ENCODE measurements around the gene SEPTIN1. TPM values are rescaled to one million over a fixed set of nuclear protein-coding genes. Genes with fewer than 3 reads are reported as not detected.
"Not testable (repeated sequence)": the region's sequence is repeated elsewhere in the genome, so short reads cannot be mapped to it uniquely, and the experiment has no call there.

SEPTIN1 gene
- total RNA-seq, 1 experiment from 2014 or later: 1.4 TPM

DNA sequence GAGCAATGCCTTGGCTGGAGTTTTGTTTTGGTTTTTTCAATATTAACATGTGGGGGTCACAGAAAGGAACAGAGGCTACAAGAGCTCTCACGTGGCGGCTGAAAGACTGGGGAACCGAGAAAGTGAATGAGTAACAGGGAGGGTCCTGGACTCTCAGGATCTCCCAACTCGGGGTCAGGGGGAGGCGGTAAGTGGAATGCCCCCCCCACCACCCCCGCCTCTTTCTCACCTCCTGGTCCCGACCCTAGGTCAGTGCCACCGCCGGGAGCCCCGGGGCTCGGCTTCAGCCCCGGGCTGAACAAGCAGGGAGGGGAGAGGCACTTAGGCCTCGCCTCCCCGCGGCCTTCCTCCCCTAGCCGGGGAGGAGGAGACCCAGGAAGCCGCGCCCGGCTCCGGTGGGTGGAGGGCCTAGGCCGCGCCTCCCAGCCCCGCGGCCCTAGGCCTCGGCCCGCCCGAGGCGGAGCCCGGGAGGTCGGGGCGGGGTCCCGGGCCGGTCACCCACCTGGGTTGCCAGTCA is 47.8 kb downstream of the SEPTIN1 start:
- H3K14ac ChIP-seq (ENCODE audit: insufficient read depth, low read length); H3K18ac ChIP-seq (ENCODE audit: insufficient read length, low read depth, low read length); H4K5ac ChIP-seq (ENCODE audit: insufficient read length, low read depth, low read length); H2BK5ac ChIP-seq (ENCODE audit: insufficient read length, low read length); H3K9me3 Mint-ChIP-seq; H2AK5ac ChIP-seq (ENCODE audit: insufficient read length, low read length); H2BK20ac ChIP-seq (ENCODE audit: low read depth, low read length, poor library complexity, severe bottlenecking); H3K4ac ChIP-seq (ENCODE audit: low read depth, low read length); H3K4me1 Mint-ChIP-seq; H3K27me3 ChIP-seq (ENCODE audit: insufficient read depth, low read length); H3T11ph ChIP-seq (ENCODE audit: low read length); H2BK15ac ChIP-seq (ENCODE audit: low read depth, low read length); H3K79me1 ChIP-seq (ENCODE audit: insufficient read depth, low read depth, low read length, poor library complexity, severe bottlenecking); H4K91ac ChIP-seq (ENCODE audit: insufficient read length, low read depth, low read length); H3K23ac ChIP-seq (ENCODE audit: insufficient read length, low read depth, low read length); H3K27ac ChIP-seq (ENCODE audit: insufficient read length, low read depth, low read length); H2BK120ac ChIP-seq (ENCODE audit: low read depth, low read length, poor library complexity, severe bottlenecking); H3K56ac ChIP-seq (ENCODE audit: insufficient read length, low read depth, low read length); H2AFZ ChIP-seq (ENCODE audit: low read length); H3K27me3 Mint-ChIP-seq (ENCODE audit: low read depth); H4K8ac ChIP-seq (replicated peaks; ENCODE audit: insufficient read length, low read depth, low read length); H3K23me2 ChIP-seq (ENCODE audit: insufficient read length, low read depth, low read length, poor library complexity, severe bottlenecking); H3K9me3 ChIP-seq (ENCODE audit: control insufficient read depth, low read depth, low read length); H3K79me2 ChIP-seq (ENCODE audit: insufficient read depth, low read length); H3K4me1 ChIP-seq (ENCODE audit: insufficient read depth, low read length); H3K36me3 Mint-ChIP-seq (ENCODE audit: insufficient read depth in 1 of 3, low read depth in 3 of 3); H4K20me1 ChIP-seq (ENCODE audit: control insufficient read depth, insufficient read depth, insufficient read length); H2BK12ac ChIP-seq (ENCODE audit: insufficient read length, low read depth, low read length); H3K9ac ChIP-seq (ENCODE audit: extremely low read depth, insufficient read length, low read length): not testable (repeated sequence)
- no CpG with 5 or more reads among the region's 33 CpGs for WGBS (ENCODE audit: extremely low coverage, insufficient read length, low lambda C conversion rate)
- Mint-ChIP-seq H3K4me3 (peak overlapping the region; percentile 90 to 98), H3K27ac (peak overlapping the region; percentile 73 to 98 (median 94); a peak in 5 of 7 replicates)
- H3K4me2 ChIP-seq (ENCODE audit: insufficient read depth, insufficient read length, low read length): peak overlapping the region; percentile 28
- DNase-seq: peak; percentile 79

Other genes starting within 250 kb of the SEPTIN1 start
- 3.4 and 4.8 TPM in 2 replicates for gene CORO1A, start 199.0 kb downstream of the SEPTIN1 start, total RNA-seq (2021)
- gene BOLA2B, start 188.9 kb downstream of the SEPTIN1 start, total RNA-seq (2021): 202 and 218 TPM in 2 replicates
- gene SLX1A, start 188.7 kb downstream of the SEPTIN1 start, total RNA-seq (2021): 30.3 TPM in 2 replicates
- gene SULT1A3, start 183.3 kb downstream of the SEPTIN1 start, total RNA-seq (2021): 21.5 and 21.8 TPM in 2 replicates
- gene NPIPB13, start 134.1 kb downstream of the SEPTIN1 start, total RNA-seq (2021): 14.3 and 16.4 TPM in 2 replicates
- gene CD2BP2, start 27.3 kb downstream of the SEPTIN1 start, total RNA-seq (2021): 90.1 and 90.2 TPM in 2 replicates
- gene TBC1D10B, start 12.1 kb downstream of the SEPTIN1 start, total RNA-seq (2021): 25.6 and 25.8 TPM in 2 replicates
- 0.70 and 1.4 TPM in 2 replicates for gene MYL11, start 7.8 kb downstream of the SEPTIN1 start, total RNA-seq (2021)
- gene ZNF48, start 12.9 kb upstream of the SEPTIN1 start, total RNA-seq (2021): 57.3 and 61.2 TPM in 2 replicates
- 9.7 and 10.5 TPM in 2 replicates for gene ZNF771, start 25.0 kb upstream of the SEPTIN1 start, total RNA-seq (2021)
- 78.1 and 78.3 TPM in 2 replicates for gene DCTPP1, start 47.5 kb upstream of the SEPTIN1 start, total RNA-seq (2021)
- 52.6 and 54.1 TPM in 2 replicates for gene SEPHS2, start 63.3 kb upstream of the SEPTIN1 start, total RNA-seq (2021)
- gene ITGAL, start 90.2 kb upstream of the SEPTIN1 start, total RNA-seq (2021): not detected in 2 replicates
- gene ZNF768, start 144.0 kb upstream of the SEPTIN1 start, total RNA-seq (2021): 39.0 and 40.0 TPM in 2 replicates
- 17.5 and 18.4 TPM in 2 replicates for gene ZNF747, start 152.3 kb upstream of the SEPTIN1 start, total RNA-seq (2021)
- gene ZNF764, start 175.8 kb upstream of the SEPTIN1 start, total RNA-seq (2021): 11.2 and 11.4 TPM in 2 replicates
- gene ZNF688, start 189.2 kb upstream of the SEPTIN1 start, total RNA-seq (2021): 4.3 and 4.5 TPM in 2 replicates
- 17.0 and 18.8 TPM in 2 replicates for gene ZNF785, start 203.1 kb upstream of the SEPTIN1 start, total RNA-seq (2021)
- 21.1 and 21.9 TPM in 2 replicates for gene ZNF689, start 227.8 kb upstream of the SEPTIN1 start, total RNA-seq (2021)